Coronary artery (tissue), 2 donors: ENCODE measurements around the gene EIF4E2.

Source experiments
- DNase-seq: peaks from one replicate; pipeline ENCODE4 v3.0.0-alpha.2; 2017; ENCODE audit warnings: low spot score
- H3K27ac ChIP-seq, 2 donors: fragments of 200-600 bp; sonication (generic); one replicate each; pipeline ENCODE4 v1.5.1; 2016 to 2019
- H3K4me3 ChIP-seq: fragments of 200-600 bp; sonication (generic); 2 replicates; pipeline ENCODE4 v1.5.1; 2016; ENCODE audit warnings: mild to moderate bottlenecking, moderate library complexity
- TF ChIP-seq, protein P1 (sequence below): fragments of 200-600 bp; sonication (generic); IDR thresholded peaks from one replicate; pipeline ENCODE4 v1.5.1; 2019; ENCODE audit warnings: antibody characterized with exemption

EIF4E2 gene

DNA sequence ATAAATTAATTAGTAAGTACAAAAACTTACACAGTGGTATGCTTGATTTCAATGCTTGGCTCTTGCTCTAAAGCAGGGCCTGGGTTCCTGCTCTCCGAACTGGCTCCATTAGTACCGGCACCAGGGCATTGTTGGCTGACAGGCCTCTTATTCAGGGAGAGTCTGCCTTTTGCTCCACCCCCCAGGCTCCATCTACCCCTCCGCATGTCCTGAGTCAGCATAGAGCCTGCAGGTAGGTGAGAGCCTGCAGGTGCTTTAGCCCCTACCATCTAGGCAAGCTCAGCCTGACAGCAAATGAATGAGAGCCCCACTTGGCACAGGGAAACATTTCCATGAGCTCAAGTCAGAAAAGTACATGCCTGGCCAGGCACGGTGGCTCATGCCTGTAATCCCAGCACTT, 47.8 kb downstream of the EIF4E2 start:
- TF ChIP-seq, protein P1, sequence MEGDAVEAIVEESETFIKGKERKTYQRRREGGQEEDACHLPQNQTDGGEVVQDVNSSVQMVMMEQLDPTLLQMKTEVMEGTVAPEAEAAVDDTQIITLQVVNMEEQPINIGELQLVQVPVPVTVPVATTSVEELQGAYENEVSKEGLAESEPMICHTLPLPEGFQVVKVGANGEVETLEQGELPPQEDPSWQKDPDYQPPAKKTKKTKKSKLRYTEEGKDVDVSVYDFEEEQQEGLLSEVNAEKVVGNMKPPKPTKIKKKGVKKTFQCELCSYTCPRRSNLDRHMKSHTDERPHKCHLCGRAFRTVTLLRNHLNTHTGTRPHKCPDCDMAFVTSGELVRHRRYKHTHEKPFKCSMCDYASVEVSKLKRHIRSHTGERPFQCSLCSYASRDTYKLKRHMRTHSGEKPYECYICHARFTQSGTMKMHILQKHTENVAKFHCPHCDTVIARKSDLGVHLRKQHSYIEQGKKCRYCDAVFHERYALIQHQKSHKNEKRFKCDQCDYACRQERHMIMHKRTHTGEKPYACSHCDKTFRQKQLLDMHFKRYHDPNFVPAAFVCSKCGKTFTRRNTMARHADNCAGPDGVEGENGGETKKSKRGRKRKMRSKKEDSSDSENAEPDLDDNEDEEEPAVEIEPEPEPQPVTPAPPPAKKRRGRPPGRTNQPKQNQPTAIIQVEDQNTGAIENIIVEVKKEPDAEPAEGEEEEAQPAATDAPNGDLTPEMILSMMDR, result no peak
- DNase-seq, result no peak
- no peak overlapping the region for H3K4me3 ChIP-seq
- no peak overlapping the region for H3K27ac ChIP-seq

DNA sequence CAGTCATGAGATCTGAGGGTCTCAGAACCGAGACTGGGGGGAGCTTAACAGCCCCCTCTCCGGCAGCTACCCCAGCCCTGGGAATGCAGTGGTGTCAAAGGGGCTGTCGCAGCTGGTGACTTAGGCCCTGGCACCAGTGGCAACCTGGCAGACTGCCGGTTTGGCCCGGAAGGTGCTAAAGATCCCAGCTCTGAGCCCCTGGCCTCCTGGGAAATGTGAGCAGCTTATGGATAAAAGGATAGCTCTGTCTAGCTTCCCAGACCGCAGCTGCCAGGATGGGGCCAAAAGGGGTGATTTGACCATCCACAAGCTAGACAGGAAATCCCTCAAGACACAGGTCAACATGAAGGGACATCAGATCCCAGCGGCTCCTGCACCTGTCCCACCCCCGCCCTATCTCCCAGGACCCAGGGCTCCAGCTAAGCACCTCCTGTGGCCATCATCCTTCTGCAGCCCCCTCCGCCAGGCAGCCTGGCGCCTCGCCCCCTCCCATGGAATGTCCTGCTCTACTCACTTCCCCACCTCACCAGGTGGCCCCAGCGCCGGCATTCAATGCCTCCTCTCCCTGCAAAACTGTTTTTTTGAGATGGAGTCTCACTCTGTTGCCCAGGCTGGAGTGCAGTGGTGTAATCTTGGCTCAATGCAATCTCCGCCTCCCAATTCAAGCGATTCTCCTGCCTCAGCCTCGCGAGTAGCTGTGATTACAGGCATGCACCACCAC, 49.7 kb downstream of the EIF4E2 start:
- TF ChIP-seq, protein P1, result no peak
- Histone ChIP-seq H3K4me3 (no peak overlapping the region), H3K27ac (no peak overlapping the region)
- no peak for DNase-seq

DNA sequence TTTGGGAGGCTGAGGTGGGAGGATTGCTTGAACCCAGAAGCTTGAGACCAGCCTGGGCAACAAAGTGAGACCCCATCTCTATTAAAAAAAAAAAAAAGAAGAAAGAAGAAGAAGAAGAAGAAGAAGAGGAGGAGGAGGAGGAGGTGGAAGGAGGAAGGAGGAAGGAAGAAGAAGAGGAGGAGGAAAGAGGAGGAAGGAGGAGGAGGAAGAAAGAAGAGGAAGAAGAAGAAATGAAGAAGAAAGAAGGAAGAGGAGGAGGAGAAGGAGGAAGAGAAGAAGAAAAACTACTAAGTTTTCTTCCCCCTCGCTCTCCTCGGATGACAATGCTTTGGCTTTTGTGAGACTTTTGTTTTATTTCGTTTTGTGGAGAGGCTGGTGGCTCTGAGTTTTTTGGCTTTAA, 52.8 kb downstream of the EIF4E2 start:
- H3K4me3 ChIP-seq, result no peak overlapping the region
- DNase-seq, result no peak
- H3K27ac ChIP-seq, result no peak overlapping the region
- TF ChIP-seq, protein P1, result no peak

DNA sequence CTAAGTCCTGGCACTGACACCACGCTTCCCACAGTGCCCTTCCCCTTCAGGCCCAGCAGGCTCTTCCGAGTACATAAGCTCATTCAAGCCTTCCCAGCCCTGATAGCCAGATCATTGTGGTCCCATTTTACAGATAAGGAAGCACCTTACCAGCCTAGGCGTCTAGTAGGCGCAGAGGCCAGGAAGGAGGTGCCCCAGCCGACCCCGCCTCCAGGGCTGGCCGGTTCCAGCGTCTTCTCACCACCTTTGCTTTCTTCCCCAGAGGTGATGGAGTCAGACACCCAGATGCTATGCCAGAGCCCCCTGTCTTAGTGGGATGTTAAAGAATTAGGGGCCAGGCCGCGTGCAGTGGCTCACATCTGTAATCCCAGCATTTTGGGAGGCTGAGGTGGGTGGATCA, 54.0 kb downstream of the EIF4E2 start:
- DNase-seq, result no peak
- Histone ChIP-seq H3K4me3 (no peak overlapping the region), H3K27ac (no peak overlapping the region)
- TF ChIP-seq, protein P1, result no peak

DNA sequence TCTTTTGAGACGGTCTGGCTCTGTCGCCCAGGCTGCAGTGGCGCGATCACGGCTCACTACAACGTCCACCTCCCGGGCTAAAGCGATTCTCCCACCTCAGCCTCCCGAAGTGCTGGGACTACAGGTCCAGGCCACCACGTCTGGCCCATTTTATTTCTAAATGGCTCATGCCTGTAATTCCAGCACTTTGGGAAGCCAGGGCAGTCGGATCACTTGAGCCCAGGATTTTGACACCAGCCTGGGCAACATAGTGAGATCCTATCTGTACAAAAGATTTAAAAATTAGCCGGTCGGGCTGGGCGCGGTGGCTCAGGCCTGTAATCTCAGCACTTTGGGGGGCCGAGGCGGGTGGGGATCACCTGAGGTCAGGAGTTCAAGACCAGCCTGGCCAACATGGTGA, 56.5 kb downstream of the EIF4E2 start:
- no peak overlapping the region for H3K27ac ChIP-seq
- TF ChIP-seq, protein P1, result no peak
- no peak overlapping the region for H3K4me3 ChIP-seq
- no peak for DNase-seq

DNA sequence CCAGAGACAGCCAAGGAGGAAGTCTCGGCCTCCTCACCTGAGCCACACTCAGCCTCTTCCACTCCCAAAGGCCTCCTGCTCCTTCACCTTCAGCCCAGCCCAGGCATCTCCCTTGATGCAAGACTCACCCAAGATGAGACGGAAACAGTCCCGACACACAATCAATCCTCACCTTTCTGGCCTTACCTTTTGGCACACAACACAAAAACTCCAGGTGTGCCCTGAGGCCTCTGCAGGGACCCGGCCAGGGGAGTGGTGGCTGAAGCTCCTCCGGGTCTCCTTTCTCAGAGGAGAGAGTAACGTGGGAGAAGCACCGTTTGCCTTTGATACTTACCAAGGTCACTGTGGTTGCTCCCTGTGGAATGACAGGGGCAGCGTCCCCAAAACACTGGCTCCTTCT, 59.1 kb downstream of the EIF4E2 start:
- Histone ChIP-seq H3K27ac (no peak overlapping the region), H3K4me3 (no peak overlapping the region)
- TF ChIP-seq, protein P1, result no peak
- no peak for DNase-seq

DNA sequence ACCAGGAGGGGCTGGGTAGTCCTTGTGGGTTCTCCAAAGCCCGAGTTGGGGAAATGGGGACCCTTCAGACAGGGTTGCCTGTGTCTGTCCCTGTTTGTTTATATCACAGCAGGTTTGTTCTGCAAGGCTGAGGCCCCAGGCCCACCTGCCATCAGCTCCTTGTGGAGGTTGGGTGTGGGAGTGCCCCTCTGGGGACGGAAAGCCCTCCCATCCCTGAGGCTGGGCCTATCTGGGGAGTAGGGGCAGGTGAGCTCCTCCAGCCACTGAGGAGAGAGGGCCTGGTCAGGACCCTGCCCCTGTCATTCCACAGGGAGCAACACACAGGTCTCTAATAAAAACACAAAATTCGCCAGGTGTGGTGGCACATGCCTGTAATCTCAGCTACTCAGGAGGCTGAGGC, 59.6 kb downstream of the EIF4E2 start:
- TF ChIP-seq, protein P1, result no peak
- Histone ChIP-seq H3K27ac (no peak overlapping the region), H3K4me3 (no peak overlapping the region)
- no peak for DNase-seq
